Measurements from ENCODE around the gene NELL1.

NELL1 gene

GRCh38 chr11:20668131-20668809, 1.1 kb upstream of the NELL1 start:
- DNase-seq (ENCODE audit: low spot score): no peak

GRCh38 chr11:20669820-20670684, 666 bp downstream of the NELL1 start:
- no peak for DNase-seq (ENCODE audit: low spot score)

- DNase-seq (ENCODE audit: low spot score): no peak
Measured at GRCh38 chr11:20670932-20671403, 1.6 kb downstream of the NELL1 start.

- DNase-seq (ENCODE audit: low spot score): no peak
Measured at GRCh38 chr11:20671856-20672546, 2.6 kb downstream of the NELL1 start.

GRCh38 chr11:20672575-20672974, 3.2 kb downstream of the NELL1 start:
- no peak for DNase-seq (ENCODE audit: low spot score)

- no peak for DNase-seq (ENCODE audit: low spot score)
Measured at GRCh38 chr11:20676658-20677057, 7.3 kb downstream of the NELL1 start.

GRCh38 chr11:20688761-20689160, 19.4 kb downstream of the NELL1 start:
- no peak for DNase-seq (ENCODE audit: low spot score)

- no peak for DNase-seq (ENCODE audit: low spot score)
Measured at GRCh38 chr11:20707876-20708275, 38.5 kb downstream of the NELL1 start.

GRCh38 chr11:20712912-20713311, 43.5 kb downstream of the NELL1 start:
- no peak for DNase-seq (ENCODE audit: low spot score)

GRCh38 chr11:20715464-20715863, 46.1 kb downstream of the NELL1 start:
- no peak for DNase-seq (ENCODE audit: low spot score)

GRCh38 chr11:20715931-20716330, 46.5 kb downstream of the NELL1 start:
- DNase-seq (ENCODE audit: low spot score): no peak

- DNase-seq (ENCODE audit: low spot score): no peak
Measured at GRCh38 chr11:20719821-20720220, 50.4 kb downstream of the NELL1 start.

GRCh38 chr11:20723366-20723765, 54.0 kb downstream of the NELL1 start:
- DNase-seq (ENCODE audit: low spot score): no peak

- DNase-seq (ENCODE audit: low spot score): no peak
Measured at GRCh38 chr11:20729597-20730105, 60.3 kb downstream of the NELL1 start.

- no peak for DNase-seq (ENCODE audit: low spot score)
Measured at GRCh38 chr11:20731676-20732215, 62.4 kb downstream of the NELL1 start.

- no peak for DNase-seq (ENCODE audit: low spot score)
Measured at GRCh38 chr11:20739107-20739506, 69.7 kb downstream of the NELL1 start.

- no peak for DNase-seq (ENCODE audit: low spot score)
Measured at GRCh38 chr11:20739577-20739976, 70.2 kb downstream of the NELL1 start.

- DNase-seq (ENCODE audit: low spot score): no peak
Measured at GRCh38 chr11:20754933-20755332, 85.5 kb downstream of the NELL1 start.

- no peak for DNase-seq (ENCODE audit: low spot score)
Measured at GRCh38 chr11:20759541-20759940, 90.2 kb downstream of the NELL1 start.

- no peak for DNase-seq (ENCODE audit: low spot score)
Measured at GRCh38 chr11:20760811-20761210, 91.4 kb downstream of the NELL1 start.

- DNase-seq (ENCODE audit: low spot score): no peak
Measured at GRCh38 chr11:20762116-20762844, 92.9 kb downstream of the NELL1 start.

- no peak for DNase-seq (ENCODE audit: low spot score)
Measured at GRCh38 chr11:20762980-20763379, 93.6 kb downstream of the NELL1 start.
